Liver (tissue), 9 donors: ENCODE measurements around the gene AGBL4. TPM values are rescaled to one million over a fixed set of nuclear protein-coding genes. Genes with fewer than 3 reads are reported as not detected.

Source experiments
- DNase-seq: peaks from one replicate; pipeline ENCODE4 v3.0.0-alpha.2; 2017; ENCODE audit warnings: low spot score
- H3K27ac ChIP-seq, 2 donors: one replicate each; pipeline ENCODE4 v1.7.0; 2013; ENCODE audit warnings: inconsistent platforms in 2 of 2, low read length in 2 of 2, control low read depth in 1 of 2, low read depth in 1 of 2, mild to moderate bottlenecking in 1 of 2
- H3K27me3 ChIP-seq, 4 donors: one replicate each; pipeline versions ENCODE4 v1.6.1 to v1.7.0; 2013; ENCODE audit warnings: low read length in 3 of 4, inconsistent platforms in 1 of 4, mild to moderate bottlenecking in 1 of 4, moderate library complexity in 1 of 4; ENCODE audit not compliant: control insufficient read depth in 4 of 4, insufficient read depth in 4 of 4
- H3K36me3 ChIP-seq, 4 donors: one replicate each; pipeline versions ENCODE4 v1.6.1 to v1.7.0; 2013; ENCODE audit warnings: low read length in 3 of 4, mild to moderate bottlenecking in 3 of 4, low read depth in 1 of 4, moderate library complexity in 1 of 4; ENCODE audit not compliant: control insufficient read depth in 4 of 4, insufficient read depth in 3 of 4
- H3K4me1 ChIP-seq, 4 donors: one replicate each; pipeline versions ENCODE4 v1.6.1 to v1.7.0; 2013; ENCODE audit warnings: low read length in 3 of 4, mild to moderate bottlenecking in 3 of 4, moderate library complexity in 1 of 4; ENCODE audit not compliant: control insufficient read depth in 4 of 4, insufficient read depth in 4 of 4
- H3K4me3 ChIP-seq, 3 donors: one replicate each; pipeline versions ENCODE4 v1.6.1 to v1.7.0; 2013; ENCODE audit warnings: low read length in 3 of 3, control low read depth in 1 of 3, low read depth in 1 of 3, mild to moderate bottlenecking in 1 of 3
- H3K9ac ChIP-seq, 2 donors: one replicate each; pipeline ENCODE4 v1.7.0; 2013; ENCODE audit warnings: low read length in 2 of 2, mild to moderate bottlenecking in 2 of 2, moderate library complexity in 2 of 2, control low read depth in 1 of 2, low read depth in 1 of 2
- H3K9me3 ChIP-seq, 4 donors: one replicate each; pipeline versions ENCODE4 v1.6.1 to v1.7.0; 2013; ENCODE audit warnings: low read length in 3 of 4; ENCODE audit not compliant: control insufficient read depth in 4 of 4
- EGR1 ChIP-seq, 2 donors: IDR thresholded peaks; 2 replicates each; pipeline ENCODE4 v1.6.1; 2016 to 2018; ENCODE audit warnings: antibody characterized with exemption in 2 of 2, low read depth in 2 of 2
- FOXA1 ChIP-seq: IDR thresholded peaks from 2 replicates; pipeline ENCODE4 v1.6.1; 2016; ENCODE audit warnings: antibody characterized with exemption
- FOXA2 ChIP-seq: IDR thresholded peaks from 2 replicates; pipeline ENCODE4 v1.6.1; 2016; ENCODE audit warnings: antibody characterized with exemption
- GABPA ChIP-seq, 2 donors: IDR thresholded peaks in 1 of 2; conservative IDR thresholded peaks in 1 of 2; 2 replicates each; pipeline ENCODE4 v1.6.1; 2016; ENCODE audit warnings: antibody characterized with exemption in 2 of 2, mild to moderate bottlenecking in 1 of 2, moderate library complexity in 1 of 2
- HNF4A ChIP-seq, 2 donors: conservative IDR thresholded peaks; 2 replicates each; pipeline ENCODE4 v1.6.1; 2016; ENCODE audit warnings: antibody characterized with exemption in 2 of 2, mild to moderate bottlenecking in 2 of 2
- HNF4G ChIP-seq: IDR thresholded peaks from 2 replicates; pipeline ENCODE4 v1.6.1; 2016; ENCODE audit warnings: antibody characterized with exemption
- JUND ChIP-seq, 2 donors: IDR thresholded peaks; 2 replicates each; pipeline ENCODE4 v1.6.1; 2016; ENCODE audit warnings: antibody characterized with exemption in 2 of 2
- NR2F2 ChIP-seq: IDR thresholded peaks from 2 replicates; pipeline ENCODE4 v1.6.1; 2016; ENCODE audit warnings: antibody characterized with exemption
- RAD21 ChIP-seq, 2 donors: IDR thresholded peaks; 2 replicates each; pipeline ENCODE4 v1.6.1; 2016; ENCODE audit warnings: antibody characterized with exemption in 2 of 2, mild to moderate bottlenecking in 2 of 2
- RXRA ChIP-seq, 2 donors: IDR thresholded peaks; 2 replicates each; pipeline ENCODE4 v1.6.1; 2017 to 2018; ENCODE audit warnings: antibody characterized with exemption in 2 of 2, mild to moderate bottlenecking in 1 of 2
- SP1 ChIP-seq: IDR thresholded peaks from 2 replicates; pipeline ENCODE4 v1.6.1; 2018; ENCODE audit warnings: antibody characterized with exemption, mild to moderate bottlenecking
- TAF1 ChIP-seq: conservative IDR thresholded peaks from 2 replicates; pipeline ENCODE4 v1.6.1; 2016; ENCODE audit warnings: antibody characterized with exemption, mild to moderate bottlenecking
- YY1 ChIP-seq: IDR thresholded peaks from 2 replicates; pipeline ENCODE4 v1.6.1; 2016; ENCODE audit warnings: antibody characterized with exemption, mild to moderate bottlenecking
- WGBS: extraction: QIAGEN DNeasy Blood & Tissue Kit; methylation state at CpG from one replicate; pipeline ENCODE4 v1.1.7; 2013; 5-methylcytosine and 5-hydroxymethylcytosine counted together
- polyA plus RNA-seq, 2 donors: library from polyadenylated mRNA; stranded (reverse) in 1 of 2; unstranded in 1 of 2; fragments of 200-250 nt in 1 of 2; fragments of >200 nt in 1 of 2; fragmentation: Nextera tagmentation in 1 of 2; extraction: Ambion mirVana in 1 of 2; gene quantifications; one replicate each; pipeline versions ENCODE4 v1.2.1 to v1.2.3, GENCODE V29; 2013 to 2015
- total RNA-seq, 2 donors: library from RNA; depleted of rRNA; stranded (reverse); fragments of >200 nt; gene quantifications; one replicate each; pipeline ENCODE4 v1.2.3, GENCODE V29; 2014
- TF ChIP-seq, protein P1 (sequence below): IDR thresholded peaks from 2 replicates; pipeline ENCODE4 v1.6.1; 2016; ENCODE audit warnings: antibody characterized with exemption, mild to moderate bottlenecking
- TF ChIP-seq, protein P2 (sequence below): IDR thresholded peaks from 2 replicates; pipeline ENCODE4 v1.6.1; 2016; ENCODE audit warnings: antibody characterized with exemption
- TF ChIP-seq, protein P3 (sequence below): IDR thresholded peaks from 2 replicates; pipeline ENCODE4 v1.6.1; 2016; ENCODE audit warnings: antibody characterized with exemption
- TF ChIP-seq, protein P4 (sequence below): IDR thresholded peaks from 2 replicates; pipeline ENCODE4 v1.6.1; 2016; ENCODE audit warnings: antibody characterized with exemption
- TF ChIP-seq, protein P5 (sequence below): fragments of 150-350 bp; IDR thresholded peaks from 2 replicates; pipeline ENCODE4 v1.5.1; 2017; ENCODE audit warnings: improper control_type of control experiment, low read depth, low read length; ENCODE audit not compliant: missing input control
- donor health status: healthy.
- donor health status: healthy.
- donor health status: healthy.
- donor health status: healthy.
- donor health status: healthy.

AGBL4 gene
- total and polyA plus RNA-seq, 4 donors: 0.75 to 0.76 TPM; not detected in 2

DNA sequence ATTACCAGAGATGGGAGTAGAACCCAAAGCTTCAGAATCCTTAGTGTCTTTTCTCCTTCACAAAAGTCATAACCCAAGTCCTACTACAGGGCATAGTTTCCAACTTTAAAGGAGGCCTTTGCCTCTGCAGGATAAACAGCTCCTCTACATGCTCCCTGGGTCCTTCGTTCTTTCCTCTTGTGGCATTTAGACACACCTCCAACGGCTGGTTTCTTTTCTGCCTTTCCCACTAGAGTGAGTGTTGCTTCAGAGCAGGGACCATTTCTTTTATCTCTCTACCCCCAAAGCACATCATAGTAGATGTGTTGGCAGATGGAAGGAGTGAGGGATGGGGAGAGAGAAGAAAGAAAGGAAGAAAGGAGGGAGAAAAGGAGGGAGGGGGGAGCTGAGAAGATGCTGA, 1407.0 kb downstream of the AGBL4 start (continued):
- TF ChIP-seq, protein P1, sequence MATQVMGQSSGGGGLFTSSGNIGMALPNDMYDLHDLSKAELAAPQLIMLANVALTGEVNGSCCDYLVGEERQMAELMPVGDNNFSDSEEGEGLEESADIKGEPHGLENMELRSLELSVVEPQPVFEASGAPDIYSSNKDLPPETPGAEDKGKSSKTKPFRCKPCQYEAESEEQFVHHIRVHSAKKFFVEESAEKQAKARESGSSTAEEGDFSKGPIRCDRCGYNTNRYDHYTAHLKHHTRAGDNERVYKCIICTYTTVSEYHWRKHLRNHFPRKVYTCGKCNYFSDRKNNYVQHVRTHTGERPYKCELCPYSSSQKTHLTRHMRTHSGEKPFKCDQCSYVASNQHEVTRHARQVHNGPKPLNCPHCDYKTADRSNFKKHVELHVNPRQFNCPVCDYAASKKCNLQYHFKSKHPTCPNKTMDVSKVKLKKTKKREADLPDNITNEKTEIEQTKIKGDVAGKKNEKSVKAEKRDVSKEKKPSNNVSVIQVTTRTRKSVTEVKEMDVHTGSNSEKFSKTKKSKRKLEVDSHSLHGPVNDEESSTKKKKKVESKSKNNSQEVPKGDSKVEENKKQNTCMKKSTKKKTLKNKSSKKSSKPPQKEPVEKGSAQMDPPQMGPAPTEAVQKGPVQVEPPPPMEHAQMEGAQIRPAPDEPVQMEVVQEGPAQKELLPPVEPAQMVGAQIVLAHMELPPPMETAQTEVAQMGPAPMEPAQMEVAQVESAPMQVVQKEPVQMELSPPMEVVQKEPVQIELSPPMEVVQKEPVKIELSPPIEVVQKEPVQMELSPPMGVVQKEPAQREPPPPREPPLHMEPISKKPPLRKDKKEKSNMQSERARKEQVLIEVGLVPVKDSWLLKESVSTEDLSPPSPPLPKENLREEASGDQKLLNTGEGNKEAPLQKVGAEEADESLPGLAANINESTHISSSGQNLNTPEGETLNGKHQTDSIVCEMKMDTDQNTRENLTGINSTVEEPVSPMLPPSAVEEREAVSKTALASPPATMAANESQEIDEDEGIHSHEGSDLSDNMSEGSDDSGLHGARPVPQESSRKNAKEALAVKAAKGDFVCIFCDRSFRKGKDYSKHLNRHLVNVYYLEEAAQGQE: no peak
- TF ChIP-seq, protein P2, sequence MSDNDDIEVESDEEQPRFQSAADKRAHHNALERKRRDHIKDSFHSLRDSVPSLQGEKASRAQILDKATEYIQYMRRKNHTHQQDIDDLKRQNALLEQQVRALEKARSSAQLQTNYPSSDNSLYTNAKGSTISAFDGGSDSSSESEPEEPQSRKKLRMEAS: no peak
- TF ChIP-seq RXRA (IDR thresholded peaks at IDR 0.05) (no peak), HNF4G (no peak), TAF1 (no peak), FOXA1 (no peak), YY1 (no peak)
- TF ChIP-seq, protein P3, sequence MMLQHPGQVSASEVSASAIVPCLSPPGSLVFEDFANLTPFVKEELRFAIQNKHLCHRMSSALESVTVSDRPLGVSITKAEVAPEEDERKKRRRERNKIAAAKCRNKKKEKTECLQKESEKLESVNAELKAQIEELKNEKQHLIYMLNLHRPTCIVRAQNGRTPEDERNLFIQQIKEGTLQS: no peak

DNA sequence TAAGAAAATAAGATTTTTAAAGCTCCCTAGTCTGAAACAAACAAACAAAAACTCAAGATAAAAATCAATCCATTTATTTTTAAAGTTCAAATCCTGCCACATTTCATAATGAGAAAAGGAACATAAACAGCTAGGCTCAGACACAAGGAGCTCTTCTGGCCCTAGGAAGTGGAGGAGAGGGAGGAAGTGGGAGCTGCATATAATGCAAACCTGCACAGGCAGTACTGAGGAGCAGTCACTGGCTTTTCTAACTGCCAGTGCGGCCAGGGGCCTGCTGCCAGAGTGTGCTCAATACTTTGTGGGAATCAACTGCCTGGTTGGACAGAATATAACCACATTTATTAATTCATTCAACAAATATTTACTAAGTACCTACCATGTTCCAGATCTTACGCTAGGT, 1411.9 kb downstream of the AGBL4 start:
- Histone ChIP-seq H3K27ac (no peak overlapping the region), H3K4me3 (no peak overlapping the region), H3K27me3 (no peaks in the 10 kb centered on the region), H3K9me3 (no peaks in the 10 kb centered on the region), H3K4me1 (no peaks in the 10 kb centered on the region), H3K36me3 (no peaks in the 10 kb centered on the region), H3K9ac (no peak overlapping the region)
- WGBS: 89% methylated on average over 2 of the region's 2 CpGs
- DNase-seq: no peak
- TF ChIP-seq EGR1 (IDR thresholded peaks at IDR 0.05; ENCODE audit: low read depth in 2 of 2) (no peak), FOXA2 (no peak), JUND (IDR thresholded peaks at IDR 0.05) (no peak), HNF4A (conservative IDR thresholded peaks at IDR 0.05) (no peak), GABPA (IDR thresholded peaks at IDR 0.05 in 1 of 2, conservative IDR thresholded peaks at IDR 0.05 in 1 of 2) (no peak), YY1 (no peak), RXRA (IDR thresholded peaks at IDR 0.05) (no peak), NR2F2 (no peak), SP1 (no peak), FOXA1 (no peak), RAD21 (IDR thresholded peaks at IDR 0.05) (no peak), HNF4G (no peak), TAF1 (no peak)
- TF ChIP-seq, protein P4, sequence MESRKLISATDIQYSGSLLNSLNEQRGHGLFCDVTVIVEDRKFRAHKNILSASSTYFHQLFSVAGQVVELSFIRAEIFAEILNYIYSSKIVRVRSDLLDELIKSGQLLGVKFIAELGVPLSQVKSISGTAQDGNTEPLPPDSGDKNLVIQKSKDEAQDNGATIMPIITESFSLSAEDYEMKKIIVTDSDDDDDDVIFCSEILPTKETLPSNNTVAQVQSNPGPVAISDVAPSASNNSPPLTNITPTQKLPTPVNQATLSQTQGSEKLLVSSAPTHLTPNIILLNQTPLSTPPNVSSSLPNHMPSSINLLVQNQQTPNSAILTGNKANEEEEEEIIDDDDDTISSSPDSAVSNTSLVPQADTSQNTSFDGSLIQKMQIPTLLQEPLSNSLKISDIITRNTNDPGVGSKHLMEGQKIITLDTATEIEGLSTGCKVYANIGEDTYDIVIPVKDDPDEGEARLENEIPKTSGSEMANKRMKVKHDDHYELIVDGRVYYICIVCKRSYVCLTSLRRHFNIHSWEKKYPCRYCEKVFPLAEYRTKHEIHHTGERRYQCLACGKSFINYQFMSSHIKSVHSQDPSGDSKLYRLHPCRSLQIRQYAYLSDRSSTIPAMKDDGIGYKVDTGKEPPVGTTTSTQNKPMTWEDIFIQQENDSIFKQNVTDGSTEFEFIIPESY: no peak
- TF ChIP-seq, protein P3: no peak
- TF ChIP-seq, protein P1: no peak
- TF ChIP-seq, protein P2: no peak
- TF ChIP-seq, protein P5, sequence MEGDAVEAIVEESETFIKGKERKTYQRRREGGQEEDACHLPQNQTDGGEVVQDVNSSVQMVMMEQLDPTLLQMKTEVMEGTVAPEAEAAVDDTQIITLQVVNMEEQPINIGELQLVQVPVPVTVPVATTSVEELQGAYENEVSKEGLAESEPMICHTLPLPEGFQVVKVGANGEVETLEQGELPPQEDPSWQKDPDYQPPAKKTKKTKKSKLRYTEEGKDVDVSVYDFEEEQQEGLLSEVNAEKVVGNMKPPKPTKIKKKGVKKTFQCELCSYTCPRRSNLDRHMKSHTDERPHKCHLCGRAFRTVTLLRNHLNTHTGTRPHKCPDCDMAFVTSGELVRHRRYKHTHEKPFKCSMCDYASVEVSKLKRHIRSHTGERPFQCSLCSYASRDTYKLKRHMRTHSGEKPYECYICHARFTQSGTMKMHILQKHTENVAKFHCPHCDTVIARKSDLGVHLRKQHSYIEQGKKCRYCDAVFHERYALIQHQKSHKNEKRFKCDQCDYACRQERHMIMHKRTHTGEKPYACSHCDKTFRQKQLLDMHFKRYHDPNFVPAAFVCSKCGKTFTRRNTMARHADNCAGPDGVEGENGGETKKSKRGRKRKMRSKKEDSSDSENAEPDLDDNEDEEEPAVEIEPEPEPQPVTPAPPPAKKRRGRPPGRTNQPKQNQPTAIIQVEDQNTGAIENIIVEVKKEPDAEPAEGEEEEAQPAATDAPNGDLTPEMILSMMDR: no peak
